ENCODE data around the gene ZMIZ1.

ZMIZ1 gene

GRCh38 chr10:79196470-79197461 is 128.0 kb downstream of the ZMIZ1 start:
- WGBS (ENCODE audit: extremely low coverage, insufficient coverage, insufficient read length), result no CpG with 5 or more reads among the region's 18 CpGs
- no peak overlapping the region for H3K9ac ChIP-seq (ENCODE audit: low read length)
- no peak overlapping the region for H3K14ac ChIP-seq (ENCODE audit: low read length)
- peak overlapping the region; percentile 3 for H2BK5ac ChIP-seq (ENCODE audit: low read depth, low read length, poor library complexity)
- H3K27ac ChIP-seq (ENCODE audit: low read depth, low read length), result no peak overlapping the region
- peak; percentile 65 to 89 for DNase-seq
- no peaks in the 10 kb centered on the region for H3K9me3 ChIP-seq (ENCODE audit: insufficient read depth, low read depth, low read length)
- H3K4me1 ChIP-seq (ENCODE audit: control insufficient read depth in 1 of 2, insufficient read depth in 2 of 2, low read length in 2 of 2), result peaks cover 10 to 20% of the 10 kb centered on the region in 2 experiments
- no peaks in the 10 kb centered on the region for H3K79me2 ChIP-seq (ENCODE audit: control insufficient read depth, insufficient read depth, low read length, poor library complexity)
- H4K8ac ChIP-seq (ENCODE audit: low read depth, low read length), result no peak overlapping the region
- H2BK12ac ChIP-seq (ENCODE audit: low read length), result peak overlapping the region; percentile 1
- peaks cover 5% of the 10 kb centered on the region for H3K79me1 ChIP-seq (ENCODE audit: low read length)
- peak overlapping the region; percentile 23 for H3K18ac ChIP-seq (ENCODE audit: low read length)
- no peak overlapping the region for H3K4ac ChIP-seq (ENCODE audit: low read depth, low read length)
- no peak overlapping the region for H3K4me2 ChIP-seq (ENCODE audit: low read length)
- no peak overlapping the region for H3K23ac ChIP-seq (ENCODE audit: low read length)
- H3K36me3 ChIP-seq (ENCODE audit: control insufficient read depth in 1 of 2, insufficient read depth in 2 of 2, low read length in 2 of 2), result peaks cover 38 to 41% of the 10 kb centered on the region in 2 experiments
- H4K91ac ChIP-seq (ENCODE audit: low read depth, low read length), result peak overlapping the region; percentile 3
- H3K4me3 ChIP-seq (ENCODE audit: low read depth, low read length), result no peak overlapping the region
- no peak overlapping the region for H2AFZ ChIP-seq (ENCODE audit: insufficient read depth, low read length, poor library complexity)
- no peak overlapping the region for H2AK5ac ChIP-seq (ENCODE audit: low read length)
- no peak overlapping the region for H2BK120ac ChIP-seq (ENCODE audit: insufficient read depth, low read length, poor library complexity)
- no peaks in the 10 kb centered on the region for H3K27me3 ChIP-seq (ENCODE audit: insufficient read depth, low read length)
- H4K12ac ChIP-seq (ENCODE audit: low read depth, low read length), result no peak overlapping the region

- H3K79me1 ChIP-seq (ENCODE audit: low read length), result peaks cover 5% of the 10 kb centered on the region
- no peak overlapping the region for H3K23ac ChIP-seq (ENCODE audit: low read length)
- DNase-seq, result no peak
- no peak overlapping the region for H3K4ac ChIP-seq (ENCODE audit: low read depth, low read length)
- H4K91ac ChIP-seq (ENCODE audit: low read depth, low read length), result peak overlapping the region; percentile 3
- peaks cover 6 to 13% of the 10 kb centered on the region in 2 experiments for H3K4me1 ChIP-seq (ENCODE audit: control insufficient read depth in 1 of 2, insufficient read depth in 2 of 2, low read length in 2 of 2)
- no peak overlapping the region for H2BK120ac ChIP-seq (ENCODE audit: insufficient read depth, low read length, poor library complexity)
- H3K4me3 ChIP-seq (ENCODE audit: low read depth, low read length), result no peak overlapping the region
- no peaks in the 10 kb centered on the region for H3K27me3 ChIP-seq (ENCODE audit: insufficient read depth, low read length)
- no peaks in the 10 kb centered on the region for H3K79me2 ChIP-seq (ENCODE audit: control insufficient read depth, insufficient read depth, low read length, poor library complexity)
- H2AFZ ChIP-seq (ENCODE audit: insufficient read depth, low read length, poor library complexity), result no peak overlapping the region
- H3K9ac ChIP-seq (ENCODE audit: low read length), result no peak overlapping the region
- H2AK5ac ChIP-seq (ENCODE audit: low read length), result no peak overlapping the region
- WGBS (ENCODE audit: extremely low coverage, insufficient coverage, insufficient read length), result no CpG with 5 or more reads among the region's 4 CpGs
- no peak overlapping the region for H2BK12ac ChIP-seq (ENCODE audit: low read length)
- H3K4me2 ChIP-seq (ENCODE audit: low read length), result no peak overlapping the region
- H4K12ac ChIP-seq (ENCODE audit: low read depth, low read length), result no peak overlapping the region
- H3K18ac ChIP-seq (ENCODE audit: low read length), result no peak overlapping the region
- no peaks in the 10 kb centered on the region for H3K9me3 ChIP-seq (ENCODE audit: insufficient read depth, low read depth, low read length)
- H4K8ac ChIP-seq (ENCODE audit: low read depth, low read length), result no peak overlapping the region
- no peak overlapping the region for H2BK5ac ChIP-seq (ENCODE audit: low read depth, low read length, poor library complexity)
- H3K36me3 ChIP-seq (ENCODE audit: control insufficient read depth in 1 of 2, insufficient read depth in 2 of 2, low read length in 2 of 2), result peaks cover 43 to 45% of the 10 kb centered on the region in 2 experiments
- H3K14ac ChIP-seq (ENCODE audit: low read length), result no peak overlapping the region
- no peak overlapping the region for H3K27ac ChIP-seq (ENCODE audit: low read depth, low read length)
Measured at GRCh38 chr10:79197558-79197957, 128.8 kb downstream of the ZMIZ1 start.

- Histone ChIP-seq H3K14ac (ENCODE audit: low read length) (no peak overlapping the region), H3K4me3 (ENCODE audit: low read depth, low read length) (peak overlapping the region; percentile 33), H3K9me3 (ENCODE audit: insufficient read depth, low read depth, low read length) (no peaks in the 10 kb centered on the region), H2BK5ac (ENCODE audit: low read depth, low read length, poor library complexity) (no peak overlapping the region), H3K27me3 (ENCODE audit: insufficient read depth, low read length) (no peaks in the 10 kb centered on the region), H3K4me2 (ENCODE audit: low read length) (no peak overlapping the region), H3K4me1 (ENCODE audit: control insufficient read depth in 1 of 2, insufficient read depth in 2 of 2, low read length in 2 of 2) (no peaks in the 10 kb centered on the region), H4K8ac (ENCODE audit: low read depth, low read length) (no peak overlapping the region), H2BK120ac (ENCODE audit: insufficient read depth, low read length, poor library complexity) (no peak overlapping the region), H2AK5ac (ENCODE audit: low read length) (no peak overlapping the region), H3K36me3 (ENCODE audit: control insufficient read depth in 1 of 2, insufficient read depth in 2 of 2, low read length in 2 of 2) (peaks cover 51 to 57% of the 10 kb centered on the region in 2 experiments), H3K27ac (ENCODE audit: low read depth, low read length) (no peak overlapping the region), H2AFZ (ENCODE audit: insufficient read depth, low read length, poor library complexity) (no peak overlapping the region), H3K79me2 (ENCODE audit: control insufficient read depth, insufficient read depth, low read length, poor library complexity) (no peaks in the 10 kb centered on the region), H4K12ac (ENCODE audit: low read depth, low read length) (no peak overlapping the region), H3K23ac (ENCODE audit: low read length) (no peak overlapping the region), H2BK12ac (ENCODE audit: low read length) (no peak overlapping the region), H3K4ac (ENCODE audit: low read depth, low read length) (no peak overlapping the region), H3K18ac (ENCODE audit: low read length) (no peak overlapping the region), H4K91ac (ENCODE audit: low read depth, low read length) (no peak overlapping the region), H3K9ac (ENCODE audit: low read length) (no peak overlapping the region), H3K79me1 (ENCODE audit: low read length) (no peaks in the 10 kb centered on the region)
- DNase-seq, result no peak
- WGBS (ENCODE audit: extremely low coverage, insufficient coverage, insufficient read length), result no CpG with 5 or more reads among the region's 7 CpGs
Measured at GRCh38 chr10:79200346-79200745, 131.6 kb downstream of the ZMIZ1 start.

GRCh38 chr10:79201706-79202105 is 132.9 kb downstream of the ZMIZ1 start:
- Histone ChIP-seq H2BK5ac (ENCODE audit: low read depth, low read length, poor library complexity) (no peak overlapping the region), H3K79me2 (ENCODE audit: control insufficient read depth, insufficient read depth, low read length, poor library complexity) (no peaks in the 10 kb centered on the region), H3K79me1 (ENCODE audit: low read length) (no peaks in the 10 kb centered on the region), H3K9ac (ENCODE audit: low read length) (no peak overlapping the region), H3K23ac (ENCODE audit: low read length) (no peak overlapping the region), H3K4ac (ENCODE audit: low read depth, low read length) (no peak overlapping the region), H3K9me3 (ENCODE audit: insufficient read depth, low read depth, low read length) (no peaks in the 10 kb centered on the region), H2BK12ac (ENCODE audit: low read length) (no peak overlapping the region), H3K14ac (ENCODE audit: low read length) (no peak overlapping the region), H3K27ac (ENCODE audit: low read depth, low read length) (no peak overlapping the region), H4K12ac (ENCODE audit: low read depth, low read length) (no peak overlapping the region), H4K8ac (ENCODE audit: low read depth, low read length) (no peak overlapping the region), H3K18ac (ENCODE audit: low read length) (no peak overlapping the region), H3K4me2 (ENCODE audit: low read length) (no peak overlapping the region), H3K4me3 (ENCODE audit: low read depth, low read length) (peak overlapping the region; percentile 37), H2AFZ (ENCODE audit: insufficient read depth, low read length, poor library complexity) (no peak overlapping the region), H3K27me3 (ENCODE audit: insufficient read depth, low read length) (no peaks in the 10 kb centered on the region), H3K4me1 (ENCODE audit: control insufficient read depth in 1 of 2, insufficient read depth in 2 of 2, low read length in 2 of 2) (no peaks in the 10 kb centered on the region), H4K91ac (ENCODE audit: low read depth, low read length) (no peak overlapping the region), H2AK5ac (ENCODE audit: low read length) (no peak overlapping the region), H2BK120ac (ENCODE audit: insufficient read depth, low read length, poor library complexity) (no peak overlapping the region), H3K36me3 (ENCODE audit: control insufficient read depth in 1 of 2, insufficient read depth in 2 of 2, low read length in 2 of 2) (peaks cover 55 to 65% of the 10 kb centered on the region in 2 experiments)
- no CpG with 5 or more reads among the region's 8 CpGs for WGBS (ENCODE audit: extremely low coverage, insufficient coverage, insufficient read length)
- DNase-seq, result no peak

Measured in trophoblast cell (in vitro differentiated cells and primary cell).